LoVo (cell line): ENCODE measurements around the gene RRBP1.

Experiments used
- DNase-seq: peaks from one replicate; pipeline ENCODE4 v3.0.0-alpha.2; 2016; ENCODE audit warnings: low spot score

Gene RRBP1

GRCh38 chr20:17609811-17610377, 72.1 kb downstream of the RRBP1 start:
- no peak for DNase-seq

- DNase-seq: no peak
Observed at GRCh38 chr20:17608701-17609497, 73.1 kb downstream of the RRBP1 start.

- DNase-seq: no peak
Observed at GRCh38 chr20:17606001-17606400, 76.0 kb downstream of the RRBP1 start.

GRCh38 chr20:17605131-17605660, 76.8 kb downstream of the RRBP1 start:
- no peak for DNase-seq

- no peak for DNase-seq
Observed at GRCh38 chr20:17602493-17602892, 79.5 kb downstream of the RRBP1 start.

GRCh38 chr20:17601957-17602356, 80.1 kb downstream of the RRBP1 start:
- DNase-seq: no peak

- no peak for DNase-seq
Observed at GRCh38 chr20:17598013-17598550, 84.0 kb downstream of the RRBP1 start.

GRCh38 chr20:17595856-17596255, 86.2 kb downstream of the RRBP1 start:
- DNase-seq: no peak

- no peak for DNase-seq
Observed at GRCh38 chr20:17594443-17594842, 87.6 kb downstream of the RRBP1 start.

GRCh38 chr20:17593902-17594301, 88.1 kb downstream of the RRBP1 start:
- DNase-seq: no peak

- no peak for DNase-seq
Observed at GRCh38 chr20:17590245-17590644, 91.8 kb downstream of the RRBP1 start.

GRCh38 chr20:17589161-17589834, 92.7 kb downstream of the RRBP1 start:
- no peak for DNase-seq

- DNase-seq: no peak
Observed at GRCh38 chr20:17587824-17588223, 94.2 kb downstream of the RRBP1 start.

GRCh38 chr20:17587148-17587547, 94.9 kb downstream of the RRBP1 start:
- no peak for DNase-seq

- DNase-seq: no peak
Observed at GRCh38 chr20:17586250-17586649, 95.8 kb downstream of the RRBP1 start.

GRCh38 chr20:17584689-17585088, 97.4 kb downstream of the RRBP1 start:
- no peak for DNase-seq

- no peak for DNase-seq
Observed at GRCh38 chr20:17583126-17583525, 98.9 kb downstream of the RRBP1 start.

GRCh38 chr20:17580895-17581294, 101.1 kb downstream of the RRBP1 start:
- no peak for DNase-seq

GRCh38 chr20:17579369-17580039, 102.5 kb downstream of the RRBP1 start:
- no peak for DNase-seq

- DNase-seq: no peak
Observed at GRCh38 chr20:17576215-17576614, 105.8 kb downstream of the RRBP1 start.

GRCh38 chr20:17573463-17573862, 108.6 kb downstream of the RRBP1 start:
- DNase-seq: no peak

- no peak for DNase-seq
Observed at GRCh38 chr20:17572034-17572638, 109.9 kb downstream of the RRBP1 start.
